ENCODE measurements around the gene ITGB5.

DNA sequence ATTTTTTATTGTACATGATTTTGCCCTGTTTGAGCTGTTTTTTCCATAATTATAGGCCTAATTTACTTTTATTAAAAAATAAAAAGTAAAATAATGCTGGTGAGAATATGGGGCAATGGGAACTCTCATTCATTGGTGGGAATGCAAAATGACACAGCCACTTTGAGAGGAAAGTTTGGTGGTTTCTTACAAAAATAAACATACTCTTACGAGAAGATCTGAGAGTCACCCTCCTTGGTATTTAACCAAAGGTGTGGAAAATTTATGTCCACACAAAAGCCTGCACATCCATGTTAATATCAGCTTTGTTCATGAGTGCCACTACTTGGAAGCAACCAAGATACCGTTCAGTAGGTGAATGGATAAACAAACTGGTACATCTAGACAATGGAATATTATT, 37.6 kb upstream of the ITGB5 start:
- TF ChIP-seq, protein P1, sequence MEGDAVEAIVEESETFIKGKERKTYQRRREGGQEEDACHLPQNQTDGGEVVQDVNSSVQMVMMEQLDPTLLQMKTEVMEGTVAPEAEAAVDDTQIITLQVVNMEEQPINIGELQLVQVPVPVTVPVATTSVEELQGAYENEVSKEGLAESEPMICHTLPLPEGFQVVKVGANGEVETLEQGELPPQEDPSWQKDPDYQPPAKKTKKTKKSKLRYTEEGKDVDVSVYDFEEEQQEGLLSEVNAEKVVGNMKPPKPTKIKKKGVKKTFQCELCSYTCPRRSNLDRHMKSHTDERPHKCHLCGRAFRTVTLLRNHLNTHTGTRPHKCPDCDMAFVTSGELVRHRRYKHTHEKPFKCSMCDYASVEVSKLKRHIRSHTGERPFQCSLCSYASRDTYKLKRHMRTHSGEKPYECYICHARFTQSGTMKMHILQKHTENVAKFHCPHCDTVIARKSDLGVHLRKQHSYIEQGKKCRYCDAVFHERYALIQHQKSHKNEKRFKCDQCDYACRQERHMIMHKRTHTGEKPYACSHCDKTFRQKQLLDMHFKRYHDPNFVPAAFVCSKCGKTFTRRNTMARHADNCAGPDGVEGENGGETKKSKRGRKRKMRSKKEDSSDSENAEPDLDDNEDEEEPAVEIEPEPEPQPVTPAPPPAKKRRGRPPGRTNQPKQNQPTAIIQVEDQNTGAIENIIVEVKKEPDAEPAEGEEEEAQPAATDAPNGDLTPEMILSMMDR (IDR thresholded peaks at IDR 0.05): no peak
- TF ChIP-seq POLR2A (IDR thresholded peaks at IDR 0.05) (no peak), EP300 (IDR thresholded peaks at IDR 0.05) (no peak)
